SK-N-SH (cell line): ENCODE measurements around the gene TYK2. TPM values are rescaled to one million over a fixed set of nuclear protein-coding genes. Genes with fewer than 3 reads are reported as not detected.
"Not testable (repeated sequence)": the region's sequence is repeated elsewhere in the genome, so short reads cannot be mapped to it uniquely, and the experiment has no call there.

Experiments used
- CTCF ChIA-PET: fragments of 300-600, 350-600 bp; formaldehyde crosslinking; extraction: SDS; loops from one replicate; lab custom pipeline; 2021; lab: Yijun Ruan, JAX
- POLR2A ChIA-PET: fragments of 350-600 bp; sonication (Branson Sonifier 250); formaldehyde crosslinking; extraction: SDS; loops from one replicate; lab custom pipeline; 2020; ENCODE audit warnings: antibody characterized with exemption, inconsistent platforms; lab: Yijun Ruan, JAX
- DNase-seq: peaks from one replicate; pipeline ENCODE4 v3.0.0; 2012
- H2AFZ ChIP-seq: fragments of 200-600 bp; sonication (generic); 2 replicates; pipeline ENCODE4 v1.8.1; 2016; ENCODE audit warnings: antibody characterized with exemption, mild to moderate bottlenecking, low read depth
- H3F3A ChIP-seq: fragments of 200-600 bp; sonication (generic); replicated peaks from 2 replicates; pipeline ENCODE3; 2016; ENCODE audit warnings: antibody characterized with exemption, mild to moderate bottlenecking; ENCODE audit not compliant: insufficient read depth
- H3K27ac ChIP-seq, 2 experiments: fragments of 200-500 bp in 1 of 2; fragments of 200-600 bp in 1 of 2; sonication (Bioruptor generic) in 1 of 2; sonication (generic), shearing (Covaris generic) in 1 of 2; 2 replicates each; pipeline versions ENCODE4 v1.5.1 to v1.6.1; 2014 to 2016; ENCODE audit warnings: low read depth in 2 of 2, inconsistent platforms in 1 of 2, low read length in 1 of 2, mild to moderate bottlenecking in 1 of 2, mixed read lengths in 1 of 2
- H3K27me3 ChIP-seq: fragments of 200-600 bp; sonication (generic), shearing (Covaris generic); 2 replicates; pipeline ENCODE4 v1.6.1; 2016; ENCODE audit warnings: mixed run types; ENCODE audit not compliant: insufficient read depth
- H3K36me3 ChIP-seq, 2 experiments: fragments of 200-500 bp in 1 of 2; fragments of 200-600 bp in 1 of 2; sonication (Bioruptor generic) in 1 of 2; sonication (generic) in 1 of 2; replicated peaks in 1 of 2; 2 replicates each; pipeline versions ENCODE3 to v1.5.1; 2014 to 2016; ENCODE audit warnings: low read length in 1 of 2, mild to moderate bottlenecking in 1 of 2; ENCODE audit not compliant: insufficient read depth in 2 of 2, control insufficient read depth in 1 of 2
- H3K4me1 ChIP-seq, 2 experiments: fragments of 200-500 bp in 1 of 2; fragments of 200-600 bp in 1 of 2; sonication (Bioruptor generic) in 1 of 2; sonication (generic), shearing (Covaris generic) in 1 of 2; 2 replicates each; pipeline versions ENCODE4 v1.5.1 to v1.6.1; 2014 to 2016; ENCODE audit warnings: low read depth in 1 of 2, low read length in 1 of 2, mixed run types in 1 of 2; ENCODE audit not compliant: insufficient read depth in 2 of 2, control insufficient read depth in 1 of 2
- H3K4me2 ChIP-seq: fragments of 200-600 bp; sonication (generic), shearing (Covaris generic); 2 replicates; pipeline ENCODE4 v1.6.1; 2017; ENCODE audit warnings: mixed run types
- H3K4me3 ChIP-seq, 2 experiments: fragments of 200-500 bp in 1 of 2; fragments of 200-600 bp in 1 of 2; sonication (Bioruptor generic) in 1 of 2; sonication (generic), shearing (Covaris generic) in 1 of 2; 2 replicates each; pipeline versions ENCODE4 v1.5.1 to v1.8.1; 2014 to 2016; ENCODE audit warnings: low read depth in 2 of 2, inconsistent platforms in 1 of 2, low read length in 1 of 2, mild to moderate bottlenecking in 1 of 2, mixed read lengths in 1 of 2, moderate library complexity in 1 of 2
- H3K79me2 ChIP-seq: fragments of 200-600 bp; sonication (generic); 2 replicates; pipeline ENCODE4 v1.8.1; 2017; ENCODE audit warnings: mild to moderate bottlenecking; ENCODE audit not compliant: insufficient read depth
- H3K9ac ChIP-seq: fragments of 200-600 bp; sonication (generic); 2 replicates; pipeline ENCODE4 v1.6.1; 2017; ENCODE audit warnings: mixed run types
- H3K9me2 ChIP-seq: fragments of 200-600 bp; sonication (generic); 2 replicates; pipeline ENCODE4 v1.6.1; 2017; ENCODE audit warnings: mixed run types
- H3K9me3 ChIP-seq: fragments of 200-600 bp; sonication (generic); 2 replicates; pipeline ENCODE4 v1.6.1; 2017; ENCODE audit warnings: mixed run types, mild to moderate bottlenecking, moderate library complexity
- H4K20me1 ChIP-seq: fragments of 200-600 bp; sonication (generic); 2 replicates; pipeline ENCODE4 v1.6.1; 2017; ENCODE audit warnings: mild to moderate bottlenecking, mixed run types; ENCODE audit not compliant: insufficient read depth
- EP300 ChIP-seq, 2 experiments: IDR thresholded peaks; 2 replicates each; pipeline versions ENCODE4 v1.4.0 to v1.6.1; 2012; ENCODE audit warnings: borderline replicate concordance in 1 of 2, low read depth in 1 of 2, low read length in 1 of 2
- EZH2phosphoT487 ChIP-seq: fragments of 200-600 bp; sonication (generic); IDR thresholded peaks from 2 replicates; pipeline ENCODE4 v1.6.1; 2017; ENCODE audit warnings: low read depth, mixed run types, mild to moderate bottlenecking, antibody characterized with exemption, moderate library complexity, borderline replicate concordance
- JUND ChIP-seq: IDR thresholded peaks from 2 replicates; pipeline ENCODE4 v1.4.0; 2012
- NFIC ChIP-seq: IDR thresholded peaks from 2 replicates; pipeline ENCODE4 v1.4.0; 2012; ENCODE audit warnings: borderline replicate concordance
- NRF1 ChIP-seq: IDR thresholded peaks from 2 replicates; pipeline ENCODE4 v1.6.1; 2012; ENCODE audit warnings: low read depth, mild to moderate bottlenecking, low read length
- POLR2AphosphoS5 ChIP-seq: IDR thresholded peaks from 2 replicates; pipeline ENCODE4 v1.6.1; 2012; ENCODE audit warnings: low read depth, low read length
- RAD21 ChIP-seq: IDR thresholded peaks from 2 replicates; pipeline ENCODE4 v1.6.1; 2012; ENCODE audit warnings: mild to moderate bottlenecking, low read length
- RXRA ChIP-seq: IDR thresholded peaks from 2 replicates; pipeline ENCODE4 v1.4.0; 2012; ENCODE audit warnings: low read depth, mild to moderate bottlenecking, borderline replicate concordance
- TAF1 ChIP-seq: IDR thresholded peaks from 2 replicates; pipeline ENCODE4 v1.6.1; 2012; ENCODE audit warnings: low read depth, mild to moderate bottlenecking, low read length, moderate library complexity, borderline replicate concordance
- WGBS: methylation state at CpG from one replicate; pipeline ENCODE4 v1.1.6; 2017; ENCODE audit warnings: low lambda C conversion rate; 5-methylcytosine and 5-hydroxymethylcytosine counted together
- polyA plus RNA-seq, 3 experiments: library from polyadenylated mRNA; depleted of rRNA; stranded (reverse); fragments of >200 nt; gene quantifications; 2 replicates each; pipeline ENCODE4 v1.2.3, GENCODE V29; 2012

TYK2 gene
- polyA plus RNA-seq, 1 of the 3 experiments (the other 2 are of a cell fraction) = 44.6 TPM

- CTCF ChIA-PET = interaction anchor here (0.6 to 1.8 kb wide), 5 partner anchors 8 to 109 kb away, joined by 3 to 9 read pairs (median 4); partner anchors contain the start of gene TYK2
- H3K9me3 ChIP-seq, H3K79me2 ChIP-seq, H3K4me2 ChIP-seq, H3K9ac ChIP-seq, H3K9me2 ChIP-seq, H3K4me1 ChIP-seq, H3F3A ChIP-seq, H3K27me3 ChIP-seq, POLR2A ChIA-PET, H3K4me3 ChIP-seq, H3K27ac ChIP-seq, DNase-seq, H2AFZ ChIP-seq, H4K20me1 ChIP-seq: not testable (repeated sequence)
- peaks cover 16 to 23% of the 10 kb centered on the region in 2 experiments for H3K36me3 ChIP-seq
- 96% methylated on average over 3 of the region's 4 CpGs for WGBS
Observed at GRCh38 chr19:10366950-10367512, 13.3 kb downstream of the TYK2 start.

- Histone ChIP-seq H3K4me2 (no peak overlapping the region), H2AFZ (no peak overlapping the region), H3K36me3 (peaks cover 16 to 29% of the 10 kb centered on the region in 2 experiments), H3K9me3 (no peaks in the 10 kb centered on the region), H3K4me3 (no peak overlapping the region), H3K79me2 (no peaks in the 10 kb centered on the region), H3K27ac (no peak overlapping the region), H3K27me3 (no peaks in the 10 kb centered on the region), H3K9me2 (no peaks in the 10 kb centered on the region), H3K4me1 (no peaks in the 10 kb centered on the region), H3K9ac (no peak overlapping the region), H3F3A (no peaks in the 10 kb centered on the region), H4K20me1 (no peaks in the 10 kb centered on the region)
- TF ChIP-seq JUND = no peak
- no peak for TF ChIP-seq NRF1
- no peak for TF ChIP-seq RAD21
- TF ChIP-seq EP300 (IDR thresholded peaks at IDR 0.05; ENCODE audit: borderline replicate concordance in 1 of 2, low read depth in 1 of 2, low read length in 1 of 2) = no peak
- no peak for TF ChIP-seq TAF1
- no peak for TF ChIP-seq NFIC
- CTCF ChIA-PET = no interaction called here
- DNase-seq = no peak
- 95% methylated on average over 15 of the region's 23 CpGs for WGBS
- POLR2A ChIA-PET = no interaction called here
Observed at GRCh38 chr19:10365518-10365917, 14.9 kb downstream of the TYK2 start.

GRCh38 chr19:10364644-10365043, 15.7 kb downstream of the TYK2 start:
- Histone ChIP-seq H3K36me3 (peaks cover 13 to 29% of the 10 kb centered on the region in 2 experiments), H3K9me3 (no peaks in the 10 kb centered on the region), H3F3A (no peaks in the 10 kb centered on the region), H3K79me2 (no peaks in the 10 kb centered on the region), H3K4me2 (no peak overlapping the region), H4K20me1 (no peaks in the 10 kb centered on the region), H3K27me3 (no peaks in the 10 kb centered on the region), H3K4me3 (no peak overlapping the region), H3K9ac (no peak overlapping the region), H3K4me1 (no peaks in the 10 kb centered on the region), H3K9me2 (no peaks in the 10 kb centered on the region), H3K27ac (no peak overlapping the region), H2AFZ (no peak overlapping the region)
- POLR2A ChIA-PET = no interaction called here
- TF ChIP-seq RXRA = no peak
- TF ChIP-seq EZH2phosphoT487 = no peak
- no peak for TF ChIP-seq POLR2AphosphoS5
- DNase-seq = no peak
- CTCF ChIA-PET = no interaction called here
- no CpG with 5 or more reads among the region's 19 CpGs for WGBS
